Activated naive CD4-positive, alpha-beta T cell treated with anti-CD3 and anti-CD28 coated beads, Interleukin-2, amount 10 ng/mL, durations not matched to agents 7 days and 5 days (primary cell): ENCODE results near the gene PTPN1.
"Not testable (repeated sequence)": the region's sequence is repeated elsewhere in the genome, so short reads cannot be mapped to it uniquely, and the experiment has no call there.

Experiments used
- CTCF ChIA-PET: fragments of 350-600 bp; sonication (Branson Sonifier 250); formaldehyde crosslinking; loops from one replicate; lab custom pipeline; 2021; ENCODE audit warnings: antibody characterized with exemption; lab: Charles Lee
- DNase-seq: peaks from one replicate; pipeline ENCODE4 v3.0.0-alpha.2; 2020
- H3K27ac Mint-ChIP-seq: one replicate; pipeline ENCODE4 v1.8.0; 2021; ENCODE audit warnings: mild to moderate bottlenecking, moderate library complexity, mixed read lengths
- H3K27me3 Mint-ChIP-seq: one replicate; pipeline ENCODE4 v1.8.0; 2021; ENCODE audit warnings: mild to moderate bottlenecking, mixed read lengths
- H3K36me3 Mint-ChIP-seq: one replicate; pipeline ENCODE4 v1.8.0; 2021; ENCODE audit warnings: mixed read lengths
- H3K4me1 Mint-ChIP-seq: one replicate; pipeline ENCODE4 v1.8.0; 2021; ENCODE audit warnings: mixed read lengths
- H3K4me3 Mint-ChIP-seq: one replicate; pipeline ENCODE4 v1.8.0; 2021; ENCODE audit warnings: mild to moderate bottlenecking, moderate library complexity, mixed read lengths
- H3K9me3 Mint-ChIP-seq: one replicate; pipeline ENCODE4 v1.8.0; 2021; ENCODE audit warnings: mixed read lengths

The PTPN1 gene

DNA sequence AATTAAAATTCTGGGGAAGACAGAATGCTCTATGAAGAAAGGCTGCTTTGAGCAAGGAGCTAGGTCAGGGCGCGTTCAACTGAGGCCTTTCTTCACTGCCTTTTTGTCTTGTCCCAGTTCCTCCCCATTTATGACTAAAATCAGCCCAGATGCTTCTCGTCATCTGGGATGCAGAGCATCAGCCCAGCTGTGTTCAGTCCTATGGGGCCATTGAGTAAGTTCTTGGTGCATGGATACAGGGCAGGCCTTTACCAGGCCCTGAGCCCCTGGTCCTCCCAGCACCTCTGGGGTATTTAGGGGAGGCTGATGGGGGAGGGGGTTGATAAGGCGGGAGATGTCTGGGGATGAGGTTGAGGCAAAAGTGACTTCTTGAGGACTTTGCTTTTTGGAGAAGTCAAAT, 55.7 kb downstream of the PTPN1 start:
- Mint-ChIP-seq H3K27me3 (no peaks in the 10 kb centered on the region), H3K4me3 (no peak overlapping the region), H3K27ac (no peak overlapping the region), H3K9me3 (no peaks in the 10 kb centered on the region), H3K4me1 (peaks cover 62% of the 10 kb centered on the region), H3K36me3 (peaks cover 74% of the 10 kb centered on the region)
- no peak for DNase-seq
- CTCF ChIA-PET, result interaction anchor here (1.8 kb wide), 1 partner anchor 10 kb away, joined by 5 read pairs; no protein-coding TSS in a partner anchor

DNA sequence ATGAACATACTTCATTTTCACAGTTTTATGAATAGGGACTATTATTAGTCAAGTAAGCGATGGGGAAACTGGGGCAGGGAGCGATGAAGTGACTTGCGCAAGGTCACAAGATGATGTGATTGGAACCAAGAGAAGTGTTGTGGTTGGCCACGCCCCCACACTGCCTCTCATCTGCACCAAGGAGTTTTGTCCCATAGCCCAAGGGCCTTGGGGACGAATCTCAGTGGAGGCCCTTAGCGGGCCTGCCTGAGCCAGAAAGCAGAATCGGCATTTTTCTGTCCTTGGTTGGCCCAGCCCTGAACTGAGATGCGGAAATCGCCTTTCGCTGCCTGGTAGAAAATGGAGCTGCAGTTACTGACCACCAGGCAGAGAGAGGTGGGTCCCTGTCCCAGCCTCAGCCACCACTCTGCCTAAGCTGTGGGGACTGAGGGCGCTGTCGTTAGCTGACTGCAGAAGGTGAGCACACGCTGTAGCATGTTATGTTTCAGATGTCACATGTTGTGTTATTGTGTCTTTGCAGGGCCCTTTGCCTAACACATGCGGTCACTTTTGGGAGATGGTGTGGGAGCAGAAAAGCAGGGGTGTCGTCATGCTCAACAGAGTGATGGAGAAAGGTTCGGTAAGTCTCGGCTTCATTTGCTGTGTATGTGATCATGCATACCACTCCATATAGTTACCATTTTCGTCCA, 57.8 kb downstream of the PTPN1 start:
- CTCF ChIA-PET, result interaction anchor here (15.3 kb wide), 1 partner anchor 87 kb away, joined by 236 read pairs; no protein-coding TSS in a partner anchor
- H3K4me3 Mint-ChIP-seq, result no peak overlapping the region
- no peak overlapping the region for H3K27ac Mint-ChIP-seq
- no peaks in the 10 kb centered on the region for H3K9me3 Mint-ChIP-seq
- peaks cover 66% of the 10 kb centered on the region for H3K36me3 Mint-ChIP-seq
- DNase-seq, result no peak
- H3K4me1 Mint-ChIP-seq, result peaks cover 64% of the 10 kb centered on the region
- no peaks in the 10 kb centered on the region for H3K27me3 Mint-ChIP-seq

DNA sequence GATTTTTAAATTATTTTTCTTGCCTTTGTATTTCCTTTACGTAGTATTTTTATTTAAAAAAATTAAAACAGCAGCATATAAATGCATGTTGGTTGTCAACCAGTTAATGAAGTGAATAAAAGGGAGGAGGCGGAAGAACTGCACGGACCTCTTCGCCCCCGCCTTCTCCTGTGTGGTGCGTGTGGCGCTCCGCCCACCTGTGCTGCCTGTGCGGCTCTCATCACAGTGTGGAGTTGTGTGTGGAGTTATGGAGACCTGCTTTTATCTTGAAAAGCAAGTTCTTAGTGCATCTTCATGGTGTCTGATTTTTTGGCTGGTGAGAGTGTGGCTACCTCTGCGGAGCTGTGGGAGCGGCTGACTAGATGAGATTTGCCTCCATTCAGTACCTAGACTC, 58.4 kb downstream of the PTPN1 start:
- Mint-ChIP-seq H3K27ac (no peak overlapping the region), H3K4me1 (peaks cover 64% of the 10 kb centered on the region), H3K27me3 (no peaks in the 10 kb centered on the region), H3K36me3 (peaks cover 66% of the 10 kb centered on the region), H3K4me3 (no peak overlapping the region), H3K9me3 (no peaks in the 10 kb centered on the region)
- DNase-seq, result no peak
- CTCF ChIA-PET, result interaction anchor here (15.3 kb wide), 1 partner anchor 88 kb away, joined by 236 read pairs; no protein-coding TSS in a partner anchor

DNA sequence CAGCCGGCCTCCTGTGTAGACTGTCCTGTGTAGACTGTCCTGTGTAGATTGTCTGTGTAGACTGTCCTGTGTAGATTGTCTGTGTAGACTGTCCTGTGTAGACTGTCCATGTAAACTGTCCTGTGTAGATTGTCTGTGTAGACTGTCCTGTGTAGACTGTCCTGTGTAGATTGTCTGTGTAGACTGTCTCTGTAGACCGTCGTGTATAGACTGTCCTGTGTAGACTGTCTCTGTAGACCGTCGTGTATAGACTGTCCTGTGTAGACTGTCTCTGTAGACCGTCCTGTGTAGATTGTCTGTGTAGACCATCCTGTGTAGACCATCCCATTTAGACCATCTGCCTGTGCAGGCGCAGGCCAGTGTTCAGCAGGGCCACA, 59.3 kb downstream of the PTPN1 start:
- H3K36me3 Mint-ChIP-seq, result peaks cover 66% of the 10 kb centered on the region
- H3K4me3 Mint-ChIP-seq, H3K27me3 Mint-ChIP-seq, H3K9me3 Mint-ChIP-seq, DNase-seq: not testable (repeated sequence)
- peaks cover 64% of the 10 kb centered on the region for H3K4me1 Mint-ChIP-seq
- CTCF ChIA-PET, result interaction anchor here (1.0 to 15.3 kb wide), 4 partner anchors 50 to 379 kb away, joined by 3 to 236 read pairs (median 5); partner anchors contain the start of gene CEBPB
- peak overlapping the region; percentile 94 for H3K27ac Mint-ChIP-seq

DNA sequence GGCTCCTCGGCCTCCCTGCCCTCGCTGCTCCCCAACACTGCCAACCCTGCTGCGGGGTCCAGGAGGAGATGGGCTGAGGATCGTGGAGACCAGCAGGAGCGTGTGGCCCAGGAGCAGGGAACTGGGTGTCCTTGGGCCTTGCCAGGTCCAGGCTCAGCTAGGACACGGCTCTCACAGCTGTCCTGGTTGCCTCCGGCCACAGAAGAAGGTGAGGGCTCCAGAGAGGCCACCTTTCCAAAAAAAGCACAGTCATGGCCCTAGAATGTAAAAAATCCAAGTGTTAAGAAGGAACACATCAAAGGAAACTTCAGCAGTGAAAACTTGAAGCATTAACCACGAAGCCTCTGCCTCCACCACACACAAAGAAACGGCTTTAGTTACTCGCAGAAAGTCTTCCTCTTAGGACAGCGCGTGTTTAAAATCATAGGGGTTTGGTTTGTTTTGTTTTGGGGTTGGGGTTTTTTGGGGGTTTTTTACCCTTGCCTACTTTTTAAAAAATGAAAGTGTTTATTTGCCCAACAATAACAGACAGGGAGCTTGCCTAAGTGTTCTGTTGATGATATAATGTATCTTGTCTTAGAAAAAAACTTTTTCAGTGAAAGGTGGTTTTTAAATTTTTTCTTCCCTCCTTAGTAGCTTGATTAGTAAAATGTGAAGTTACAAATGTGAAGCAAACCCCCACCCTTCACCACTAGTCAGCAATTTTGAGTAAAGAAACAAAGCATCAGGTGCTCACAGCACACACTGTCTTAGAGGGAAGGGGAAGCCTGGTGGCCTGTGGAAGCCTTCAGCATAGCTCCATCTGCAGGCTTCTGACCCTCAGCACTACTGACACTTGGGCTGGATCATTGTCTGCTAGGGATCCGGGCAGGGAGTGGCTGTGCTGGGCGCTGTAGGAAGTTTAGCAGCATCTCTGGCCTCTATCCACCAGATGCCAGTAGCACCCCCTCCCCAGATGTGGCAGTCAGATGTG, 60.0 kb downstream of the PTPN1 start:
- CTCF ChIA-PET, result interaction anchor here (0.6 to 15.3 kb wide), 19 partner anchors 9 to 379 kb away, joined by 3 to 236 read pairs (median 3); partner anchors contain the start of gene CEBPB
- Mint-ChIP-seq H3K4me1 (peaks cover 67% of the 10 kb centered on the region), H3K36me3 (peaks cover 66% of the 10 kb centered on the region), H3K27me3 (no peaks in the 10 kb centered on the region), H3K9me3 (no peaks in the 10 kb centered on the region), H3K27ac (peak overlapping the region; percentile 94), H3K4me3 (peak overlapping the region; percentile 40)
- peak; percentile 62 for DNase-seq

DNA sequence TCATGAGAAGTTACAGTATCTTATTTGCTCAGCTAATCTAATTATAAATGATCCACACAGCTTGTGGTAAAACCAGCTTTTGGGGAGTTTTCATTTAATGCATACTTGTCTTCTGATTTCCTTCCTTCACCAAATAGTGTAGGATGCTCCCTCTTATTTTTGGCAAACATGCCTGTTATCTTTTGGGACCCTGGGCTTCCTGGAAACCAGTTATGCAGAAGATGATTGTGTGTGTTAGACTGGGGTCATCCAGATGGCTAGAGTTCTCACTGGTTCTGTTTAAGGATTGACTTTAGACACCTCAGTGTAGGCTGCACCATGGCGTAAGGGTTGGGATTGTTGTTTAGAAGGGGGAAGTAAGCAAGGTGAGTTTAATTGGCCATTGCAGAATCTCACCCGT, 61.3 kb downstream of the PTPN1 start:
- H3K9me3 Mint-ChIP-seq, result no peaks in the 10 kb centered on the region
- no peak for DNase-seq
- no peak overlapping the region for H3K4me3 Mint-ChIP-seq
- peaks cover 70% of the 10 kb centered on the region for H3K4me1 Mint-ChIP-seq
- H3K36me3 Mint-ChIP-seq, result peaks cover 64% of the 10 kb centered on the region
- H3K27me3 Mint-ChIP-seq, result no peaks in the 10 kb centered on the region
- peak overlapping the region; percentile 94 for H3K27ac Mint-ChIP-seq
- CTCF ChIA-PET, result interaction anchor here (0.6 to 15.3 kb wide), 3 partner anchors 24 to 106 kb away, joined by 3 to 236 read pairs (median 18); no protein-coding TSS in a partner anchor

DNA sequence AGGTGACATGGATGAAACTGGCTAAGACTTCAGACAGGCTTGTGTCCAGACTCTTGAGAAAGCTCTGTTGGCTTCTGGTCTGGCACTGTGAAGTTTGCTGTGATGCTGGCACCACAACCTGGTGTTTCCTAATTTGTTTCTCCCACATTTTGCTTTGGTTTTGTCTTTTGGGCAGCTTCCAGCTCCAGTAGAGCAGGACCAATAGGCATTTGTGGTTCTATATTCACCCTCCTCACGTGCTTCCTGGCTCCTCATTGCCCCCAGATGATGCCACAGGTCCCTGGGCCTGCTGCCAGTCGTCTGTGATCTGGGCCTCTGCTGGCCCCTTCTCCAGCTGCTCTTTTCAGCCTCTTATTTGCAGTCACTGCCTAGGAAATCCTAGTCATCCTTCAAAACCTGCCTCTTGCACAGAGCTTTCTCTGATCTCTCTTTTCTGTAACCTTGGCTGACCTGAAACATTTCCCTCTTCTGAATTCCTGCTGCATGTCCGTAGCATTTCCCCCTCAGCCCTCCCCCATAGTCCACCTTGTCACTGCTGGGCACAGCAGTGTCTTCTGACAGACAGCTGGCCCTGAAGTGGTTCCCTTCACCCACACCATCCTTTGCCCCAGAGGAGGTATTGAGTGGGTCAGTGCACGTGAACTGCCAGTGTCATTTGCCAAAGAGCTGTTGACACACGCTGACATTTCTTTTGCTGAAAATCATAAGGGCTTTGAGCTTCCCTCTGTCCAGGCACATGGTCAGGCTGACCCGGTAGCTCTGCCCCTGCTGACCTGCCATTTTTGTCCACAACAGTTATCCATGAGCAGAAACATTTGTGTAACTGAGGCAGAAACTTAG, 63.0 kb downstream of the PTPN1 start:
- peak overlapping the region; percentile 65 for H3K27ac Mint-ChIP-seq
- CTCF ChIA-PET, result interaction anchor here (1.1 to 15.3 kb wide), 10 partner anchors 11 to 108 kb away, joined by 3 to 236 read pairs (median 8); partner anchors contain the start of gene PTPN1
- peaks cover 61% of the 10 kb centered on the region for H3K36me3 Mint-ChIP-seq
- DNase-seq, result no peak
- peaks cover 60% of the 10 kb centered on the region for H3K4me1 Mint-ChIP-seq
- no peaks in the 10 kb centered on the region for H3K9me3 Mint-ChIP-seq
- no peaks in the 10 kb centered on the region for H3K27me3 Mint-ChIP-seq
- no peak overlapping the region for H3K4me3 Mint-ChIP-seq

DNA sequence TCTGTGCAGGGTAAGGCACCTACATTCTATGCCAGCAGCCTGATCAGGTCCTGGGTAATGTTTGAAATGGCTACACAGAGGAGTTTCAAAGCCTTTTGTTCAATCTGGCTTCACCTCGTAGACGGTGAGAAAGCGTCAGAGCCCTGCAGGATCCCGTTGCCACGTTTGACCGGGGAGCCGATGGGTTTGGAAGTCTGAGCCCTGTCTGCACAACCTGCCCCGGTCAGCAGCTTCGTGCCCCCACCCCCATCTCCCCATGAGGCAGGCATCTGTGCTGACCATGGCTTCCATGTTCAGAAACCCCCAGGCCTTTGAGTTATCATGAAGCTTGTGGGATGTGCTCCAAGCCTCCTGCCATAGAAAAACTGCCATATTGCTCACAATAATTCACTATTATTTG, 63.9 kb downstream of the PTPN1 start:
- Mint-ChIP-seq H3K4me1 (peaks cover 51% of the 10 kb centered on the region), H3K36me3 (peaks cover 63% of the 10 kb centered on the region), H3K27ac (no peak overlapping the region), H3K4me3 (no peak overlapping the region), H3K27me3 (no peaks in the 10 kb centered on the region), H3K9me3 (no peaks in the 10 kb centered on the region)
- CTCF ChIA-PET, result interaction anchor here (1.0 to 15.3 kb wide), 12 partner anchors 12 to 109 kb away, joined by 3 to 236 read pairs (median 10); partner anchors contain the start of gene PTPN1
- no peak for DNase-seq

DNA sequence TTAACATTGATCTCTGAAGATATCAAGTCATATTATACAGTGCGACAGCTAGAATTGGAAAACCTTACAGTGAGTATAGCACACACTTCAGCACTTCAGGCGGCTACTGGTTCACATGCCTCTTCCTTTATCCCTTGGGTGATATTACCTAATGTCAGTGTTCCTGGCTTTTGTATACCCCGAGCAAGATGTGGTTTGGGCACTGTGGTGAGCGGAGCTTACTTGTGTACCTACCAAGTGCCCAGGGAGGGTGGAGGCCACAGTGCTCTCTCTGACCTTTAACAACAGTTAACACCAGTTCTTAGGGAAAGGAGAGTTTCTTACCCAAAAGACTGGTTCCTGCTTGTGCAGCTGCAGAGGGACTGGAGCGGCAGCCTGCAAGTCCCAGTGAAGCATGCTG, 64.4 kb downstream of the PTPN1 start:
- Mint-ChIP-seq H3K36me3 (peaks cover 62% of the 10 kb centered on the region), H3K27ac (no peak overlapping the region), H3K9me3 (no peaks in the 10 kb centered on the region), H3K27me3 (no peaks in the 10 kb centered on the region), H3K4me1 (peaks cover 46% of the 10 kb centered on the region), H3K4me3 (no peak overlapping the region)
- CTCF ChIA-PET, result interaction anchor here (0.7 to 15.3 kb wide), 11 partner anchors 13 to 102 kb away, joined by 3 to 236 read pairs (median 4); no protein-coding TSS in a partner anchor
- DNase-seq, result no peak

DNA sequence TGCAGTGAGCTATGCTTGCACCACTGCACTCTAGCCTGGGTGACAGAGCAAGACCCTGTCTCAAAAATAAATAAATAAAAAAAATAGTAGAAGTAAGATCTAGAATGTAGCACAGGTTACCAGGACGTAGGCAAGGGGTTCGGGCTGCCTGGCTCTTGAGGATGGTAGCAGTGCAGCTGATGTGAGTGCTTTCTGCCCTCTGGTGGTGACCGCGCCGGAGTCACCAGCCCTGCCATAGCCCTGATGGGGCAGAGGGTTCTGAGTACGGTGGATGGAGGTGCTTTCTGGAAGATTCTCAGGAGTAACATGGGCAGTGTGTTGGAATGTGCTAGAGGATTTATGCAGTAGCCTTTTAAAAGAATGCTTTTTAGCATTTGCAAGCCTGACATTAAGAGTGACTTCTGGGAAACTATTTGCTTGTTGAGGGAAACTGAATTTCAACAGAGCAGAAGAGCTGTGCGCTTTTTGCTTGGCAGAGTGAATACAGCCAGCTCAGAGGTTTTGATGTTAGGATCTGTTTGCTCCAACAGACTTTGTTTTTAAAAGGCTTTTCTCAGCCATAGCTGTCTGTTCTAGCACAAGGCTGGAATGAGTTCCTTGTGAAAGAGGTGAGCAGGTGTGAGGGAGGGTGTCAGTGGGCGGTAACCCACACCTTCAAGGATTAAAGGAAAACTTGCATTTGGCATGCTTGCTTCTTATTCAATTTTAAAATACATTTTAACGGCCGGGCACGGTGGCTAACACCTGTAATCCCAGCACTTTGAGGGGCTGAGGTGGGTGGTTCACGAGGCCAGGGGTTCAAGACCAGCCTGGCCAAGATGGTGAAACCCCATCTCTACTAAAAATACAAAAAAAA, 65.9 kb downstream of the PTPN1 start:
- H3K9me3 Mint-ChIP-seq, result no peaks in the 10 kb centered on the region
- H3K27ac Mint-ChIP-seq, result peak overlapping the region; percentile 26
- no peaks in the 10 kb centered on the region for H3K27me3 Mint-ChIP-seq
- CTCF ChIA-PET, result interaction anchor here (0.6 to 15.3 kb wide), 16 partner anchors 11 to 404 kb away, joined by 3 to 236 read pairs (median 6); no protein-coding TSS in a partner anchor
- H3K36me3 Mint-ChIP-seq, result peaks cover 69% of the 10 kb centered on the region
- peaks cover 31% of the 10 kb centered on the region for H3K4me1 Mint-ChIP-seq
- DNase-seq, result peak; percentile 78
- H3K4me3 Mint-ChIP-seq, result no peak overlapping the region

DNA sequence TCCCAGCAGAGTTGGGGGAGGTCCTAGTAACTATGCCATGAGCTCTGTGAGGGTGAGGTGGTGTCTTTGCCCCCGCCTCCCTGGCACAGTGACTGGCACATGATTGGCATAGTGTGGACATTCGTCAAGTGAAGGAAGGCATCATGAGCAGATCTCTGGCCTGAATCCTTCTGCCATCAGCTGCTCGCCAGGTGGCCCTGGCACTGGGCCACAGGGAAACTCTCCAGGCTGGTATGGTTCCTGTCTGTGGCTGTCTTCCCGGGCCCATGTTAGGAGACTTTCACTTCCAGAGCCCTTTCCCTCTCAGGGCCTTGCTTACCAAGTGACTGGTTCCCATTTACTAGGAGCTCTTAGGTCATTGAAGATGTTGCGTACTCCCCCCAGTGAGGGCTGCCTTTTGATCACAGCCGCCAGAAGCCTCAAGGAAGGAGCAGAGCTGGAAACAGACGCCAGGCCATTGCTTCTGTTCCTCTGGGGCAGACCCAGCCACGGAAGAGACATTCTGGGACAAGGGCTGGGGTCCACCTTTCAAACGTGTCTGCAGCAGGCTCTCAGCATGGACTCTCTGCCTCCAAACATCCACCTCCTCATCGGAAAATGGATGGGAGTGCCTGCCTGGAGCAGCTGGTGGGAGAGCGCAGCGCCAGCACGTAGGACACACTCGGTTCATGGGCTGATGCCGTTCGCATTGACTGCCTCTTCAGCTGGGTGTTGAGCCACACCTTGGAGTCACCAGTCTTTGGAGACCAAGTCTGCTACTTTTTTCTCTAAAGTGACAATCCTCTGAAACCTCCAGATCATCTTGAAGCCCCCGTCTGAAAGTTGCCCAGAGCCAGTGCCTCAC, 67.2 kb downstream of the PTPN1 start:
- H3K27ac Mint-ChIP-seq, result no peak overlapping the region
- H3K4me3 Mint-ChIP-seq, result no peak overlapping the region
- H3K36me3 Mint-ChIP-seq, result peaks cover 68% of the 10 kb centered on the region

More for the DNA sequence above, 67.2 kb downstream of the PTPN1 start:
- Mint-ChIP-seq H3K9me3 (no peaks in the 10 kb centered on the region), H3K4me1 (peaks cover 18% of the 10 kb centered on the region), H3K27me3 (no peaks in the 10 kb centered on the region)
- DNase-seq, result no peak
- CTCF ChIA-PET, result interaction anchor here (0.9 to 15.3 kb wide), 8 partner anchors 9 to 390 kb away, joined by 3 to 236 read pairs (median 5); no protein-coding TSS in a partner anchor
